Sigmoid colon (tissue), 7 donors: ENCODE measurements around the gene TSC22D1. TPM values are rescaled to one million over a fixed set of nuclear protein-coding genes. Genes with fewer than 3 reads are reported as not detected.

Source experiments
- DNase-seq: peaks from one replicate; pipeline ENCODE4 v3.0.0-alpha.2; 2019
- H3K27ac ChIP-seq, 4 donors: fragments of 200-600 bp; sonication (generic); one replicate each; pipeline ENCODE4 v1.5.1; 2016 to 2019; ENCODE audit warnings: mild to moderate bottlenecking in 1 of 4
- H3K27me3 ChIP-seq, 3 donors: fragments of 200-600 bp; sonication (generic); one replicate each; pipeline ENCODE4 v1.5.1; 2019; ENCODE audit warnings: mild to moderate bottlenecking in 1 of 3
- H3K36me3 ChIP-seq, 4 donors: fragments of 200-600 bp; sonication (generic); one replicate each; pipeline ENCODE4 v1.5.1; 2016 to 2019
- H3K4me1 ChIP-seq, 4 donors: fragments of 200-600 bp; sonication (generic); one replicate each; pipeline ENCODE4 v1.5.1; 2017 to 2019
- H3K4me3 ChIP-seq, 4 donors: fragments of 200-600 bp; sonication (generic); one replicate each; pipeline ENCODE4 v1.5.1; 2017 to 2019; ENCODE audit warnings: mild to moderate bottlenecking in 2 of 4, moderate library complexity in 1 of 4
- H3K9me3 ChIP-seq, 4 donors: fragments of 200-600 bp in 3 of 4; sonication (generic) in 3 of 4; one replicate each; pipeline versions ENCODE4 v1.5.1 to v1.6.1; 2013 to 2019
- EP300 ChIP-seq, 4 donors: sonication (generic); formaldehyde crosslinking; IDR thresholded peaks; one replicate each; pipeline ENCODE4 v1.6.1; 2017; ENCODE audit warnings: antibody characterized with exemption in 4 of 4
- POLR2A ChIP-seq, 2 donors: fragments of 450-650 bp; IDR thresholded peaks; one replicate each; pipeline ENCODE4 v1.6.1; 2016; ENCODE audit warnings: antibody characterized with exemption in 2 of 2, mild to moderate bottlenecking in 2 of 2, moderate library complexity in 2 of 2
- POLR2AphosphoS5 ChIP-seq, 4 donors: sonication (generic); formaldehyde crosslinking; IDR thresholded peaks; one replicate each; pipeline ENCODE4 v1.6.1; 2017; ENCODE audit warnings: antibody characterized with exemption in 4 of 4
- WGBS, 2 donors: extraction: QIAGEN DNeasy Blood & Tissue Kit; methylation state at CpG; one replicate each; pipeline ENCODE4 v1.1.7; 2013; 5-methylcytosine and 5-hydroxymethylcytosine counted together
- intact Hi-C: fragments of 100-400 bp; cut with DNase I; formaldehyde crosslinking; loops from one replicate; pipeline ENCODE4 v1.15.1; 2023
- polyA plus RNA-seq, 3 donors: library from polyadenylated mRNA; stranded (reverse); fragments of 200-250 nt; gene quantifications; one replicate each; pipeline ENCODE4 v1.2.3, GENCODE V29; 2013
- total RNA-seq, 4 donors: library from RNA; depleted of rRNA; stranded (reverse); fragments of >200 nt; gene quantifications; one replicate each; pipeline ENCODE4 v1.1.0, GENCODE V29; 2016
- TF ChIP-seq, protein P1 (sequence below), 4 experiments: fragments of 450-650 bp in 3 of 4; fragments of 200-600 bp in 1 of 4; IDR thresholded peaks; one replicate each; pipeline ENCODE4 v1.5.1; 2016 to 2019; ENCODE audit warnings: antibody characterized with exemption in 4 of 4, mild to moderate bottlenecking in 3 of 4, moderate library complexity in 2 of 4
- donor health status: healthy with polysubstance abuse.
- donor health status: Bipolar disorder and iron deficiency.
- donor health status: healthy.

Gene TSC22D1
- total and polyA plus RNA-seq, 7 donors = 121 to 225 (median 176) TPM

DNA sequence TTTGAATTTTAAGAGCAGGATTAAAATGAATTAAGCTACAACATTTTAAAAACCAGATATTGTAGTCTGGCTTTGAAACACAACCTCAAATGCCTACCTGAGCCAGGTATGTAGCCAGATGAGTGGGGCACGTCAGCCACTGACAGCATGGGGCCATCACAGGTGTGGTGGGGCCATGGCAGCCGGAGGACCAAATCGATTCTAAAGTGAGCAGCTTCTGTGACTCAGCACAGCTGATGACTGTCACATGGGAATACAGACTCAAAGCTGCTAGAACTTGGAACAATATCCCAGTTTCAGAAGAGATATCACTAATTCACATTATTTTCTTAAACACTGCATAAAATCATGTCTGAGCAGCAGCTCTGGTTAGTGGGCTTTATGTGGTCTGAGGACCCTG is 149.7 kb downstream of the TSC22D1 start:
- H3K36me3 ChIP-seq = no peaks in the 10 kb centered on the region
- TF ChIP-seq, protein P1, sequence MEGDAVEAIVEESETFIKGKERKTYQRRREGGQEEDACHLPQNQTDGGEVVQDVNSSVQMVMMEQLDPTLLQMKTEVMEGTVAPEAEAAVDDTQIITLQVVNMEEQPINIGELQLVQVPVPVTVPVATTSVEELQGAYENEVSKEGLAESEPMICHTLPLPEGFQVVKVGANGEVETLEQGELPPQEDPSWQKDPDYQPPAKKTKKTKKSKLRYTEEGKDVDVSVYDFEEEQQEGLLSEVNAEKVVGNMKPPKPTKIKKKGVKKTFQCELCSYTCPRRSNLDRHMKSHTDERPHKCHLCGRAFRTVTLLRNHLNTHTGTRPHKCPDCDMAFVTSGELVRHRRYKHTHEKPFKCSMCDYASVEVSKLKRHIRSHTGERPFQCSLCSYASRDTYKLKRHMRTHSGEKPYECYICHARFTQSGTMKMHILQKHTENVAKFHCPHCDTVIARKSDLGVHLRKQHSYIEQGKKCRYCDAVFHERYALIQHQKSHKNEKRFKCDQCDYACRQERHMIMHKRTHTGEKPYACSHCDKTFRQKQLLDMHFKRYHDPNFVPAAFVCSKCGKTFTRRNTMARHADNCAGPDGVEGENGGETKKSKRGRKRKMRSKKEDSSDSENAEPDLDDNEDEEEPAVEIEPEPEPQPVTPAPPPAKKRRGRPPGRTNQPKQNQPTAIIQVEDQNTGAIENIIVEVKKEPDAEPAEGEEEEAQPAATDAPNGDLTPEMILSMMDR (IDR thresholded peaks at IDR 0.05) = no peak
- TF ChIP-seq POLR2AphosphoS5 (IDR thresholded peaks at IDR 0.05) (no peak), POLR2A (IDR thresholded peaks at IDR 0.05) (no peak), EP300 (IDR thresholded peaks at IDR 0.05) (no peak)
- no peaks in the 10 kb centered on the region for H3K27me3 ChIP-seq
- 75 to 89% methylated on average over 3 of the region's 3 CpGs for WGBS, 2 donors
- no peaks in the 10 kb centered on the region for H3K4me1 ChIP-seq
- H3K27ac ChIP-seq = no peak overlapping the region
- H3K4me3 ChIP-seq = no peak overlapping the region
- no peaks in the 10 kb centered on the region for H3K9me3 ChIP-seq
- DNase-seq = no peak
- intact Hi-C loops = no loop called here

DNA sequence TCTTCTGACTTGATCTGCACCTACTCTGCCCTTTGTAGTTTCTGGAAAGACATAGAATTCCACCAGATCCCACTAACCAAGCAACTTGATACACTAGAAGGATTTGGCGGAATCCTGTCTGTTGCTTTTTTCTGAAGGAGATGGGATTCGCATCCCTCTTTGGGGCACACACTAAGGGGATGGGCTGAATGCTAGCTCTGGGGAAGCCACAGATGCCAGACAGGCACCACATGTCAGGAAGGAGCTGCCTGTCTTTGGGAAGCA is 150.4 kb downstream of the TSC22D1 start:
- TF ChIP-seq POLR2AphosphoS5 (IDR thresholded peaks at IDR 0.05) (no peak), POLR2A (IDR thresholded peaks at IDR 0.05) (no peak), EP300 (IDR thresholded peaks at IDR 0.05) (no peak)
- TF ChIP-seq, protein P1 (IDR thresholded peaks at IDR 0.05) = no peak
- Histone ChIP-seq H3K27me3 (no peaks in the 10 kb centered on the region), H3K36me3 (no peaks in the 10 kb centered on the region), H3K4me1 (no peaks in the 10 kb centered on the region), H3K4me3 (no peak overlapping the region), H3K27ac (no peak overlapping the region), H3K9me3 (no peaks in the 10 kb centered on the region)
- 95 to 98% methylated on average over 2 of the region's 2 CpGs for WGBS, 2 donors
- intact Hi-C loops = no loop called here
- DNase-seq = no peak

DNA sequence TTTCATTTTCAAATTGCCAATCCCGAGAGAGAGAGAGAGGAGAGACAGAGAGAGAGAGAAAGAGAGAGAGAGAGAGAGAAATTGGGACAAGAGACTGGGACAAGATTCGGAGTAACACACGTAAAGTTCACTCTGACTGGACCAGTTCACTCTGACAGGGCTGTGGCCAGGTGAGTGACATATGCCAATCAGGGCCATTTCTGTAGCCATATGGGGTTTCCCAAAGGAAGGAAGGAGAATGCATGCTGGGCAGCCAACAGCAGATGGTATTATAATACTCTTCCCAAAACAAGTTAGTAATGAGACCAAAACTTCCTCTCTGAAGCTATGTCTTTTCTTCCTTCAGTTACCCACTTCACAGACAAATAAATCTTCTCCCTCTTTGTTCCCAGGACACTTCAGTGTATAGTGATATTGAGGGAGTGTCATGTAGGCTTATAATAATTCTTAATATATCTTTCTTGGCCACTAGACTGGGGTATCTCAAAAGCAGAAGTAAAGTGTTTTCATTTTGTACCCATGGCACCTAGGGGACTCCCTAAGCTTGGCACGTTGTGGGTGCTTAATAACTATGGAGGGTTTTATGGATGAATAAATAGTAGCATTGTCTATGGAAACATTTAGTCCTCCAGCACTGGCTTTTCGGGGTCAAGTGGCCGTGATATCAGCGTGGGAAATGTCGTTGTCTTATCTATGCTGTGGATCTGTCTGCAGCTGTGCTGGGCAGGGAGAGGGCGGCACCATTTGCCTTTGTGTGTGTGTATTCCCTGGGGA is 150.9 kb downstream of the TSC22D1 start:
- Histone ChIP-seq H3K27me3 (no peaks in the 10 kb centered on the region), H3K27ac (no peak overlapping the region), H3K4me3 (no peak overlapping the region), H3K9me3 (no peaks in the 10 kb centered on the region), H3K4me1 (no peaks in the 10 kb centered on the region), H3K36me3 (no peaks in the 10 kb centered on the region)
- 60 to 65% methylated on average over 9 of the region's 9 CpGs for WGBS, 2 donors
- intact Hi-C loops = no loop called here
- no peak for DNase-seq
- no peak for TF ChIP-seq EP300 (IDR thresholded peaks at IDR 0.05)
- no peak for TF ChIP-seq POLR2A (IDR thresholded peaks at IDR 0.05)
- TF ChIP-seq POLR2AphosphoS5 (IDR thresholded peaks at IDR 0.05) = no peak
- TF ChIP-seq, protein P1 (IDR thresholded peaks at IDR 0.05) = no peak

DNA sequence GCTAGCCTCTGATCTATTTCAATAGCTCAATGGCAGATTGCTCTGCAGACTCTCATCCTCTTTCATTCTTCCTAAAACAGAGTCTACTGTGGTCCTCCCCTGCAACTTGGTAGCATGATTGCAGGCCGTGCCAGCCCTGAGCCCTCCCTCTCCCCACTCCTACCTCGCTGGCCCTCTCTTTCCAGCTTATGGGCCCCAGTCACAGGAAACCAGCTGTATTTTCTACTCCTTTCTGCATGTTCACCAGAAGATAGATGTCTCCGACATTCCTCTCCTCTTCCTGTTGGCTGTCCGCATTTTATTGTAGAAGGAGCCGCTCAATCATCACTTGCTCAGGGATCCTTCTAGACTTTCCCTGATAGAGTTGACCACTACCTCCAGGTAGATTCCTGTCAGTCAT is 152.3 kb downstream of the TSC22D1 start:
- no peak for DNase-seq
- intact Hi-C loops = no loop called here
- Histone ChIP-seq H3K36me3 (no peaks in the 10 kb centered on the region), H3K4me3 (no peak overlapping the region), H3K9me3 (no peaks in the 10 kb centered on the region), H3K4me1 (no peaks in the 10 kb centered on the region), H3K27ac (no peak overlapping the region), H3K27me3 (no peaks in the 10 kb centered on the region)
- no peak for TF ChIP-seq POLR2A (IDR thresholded peaks at IDR 0.05)
- TF ChIP-seq, protein P1 (IDR thresholded peaks at IDR 0.05) = no peak
- no peak for TF ChIP-seq POLR2AphosphoS5 (IDR thresholded peaks at IDR 0.05)
- TF ChIP-seq EP300 (IDR thresholded peaks at IDR 0.05) = no peak
- WGBS, 2 donors = 92 to 97% methylated on average over 5 of the region's 5 CpGs
